Measurements from ENCODE around the gene PTDSS2.

GRCh38 chr11:416051-416756, 33.9 kb upstream of the PTDSS2 start:
- TF ChIP-seq EZH2 (IDR thresholded peaks at IDR 0.05; ENCODE audit: insufficient read depth, low read length), result no peak
- TF ChIP-seq, protein P1, sequence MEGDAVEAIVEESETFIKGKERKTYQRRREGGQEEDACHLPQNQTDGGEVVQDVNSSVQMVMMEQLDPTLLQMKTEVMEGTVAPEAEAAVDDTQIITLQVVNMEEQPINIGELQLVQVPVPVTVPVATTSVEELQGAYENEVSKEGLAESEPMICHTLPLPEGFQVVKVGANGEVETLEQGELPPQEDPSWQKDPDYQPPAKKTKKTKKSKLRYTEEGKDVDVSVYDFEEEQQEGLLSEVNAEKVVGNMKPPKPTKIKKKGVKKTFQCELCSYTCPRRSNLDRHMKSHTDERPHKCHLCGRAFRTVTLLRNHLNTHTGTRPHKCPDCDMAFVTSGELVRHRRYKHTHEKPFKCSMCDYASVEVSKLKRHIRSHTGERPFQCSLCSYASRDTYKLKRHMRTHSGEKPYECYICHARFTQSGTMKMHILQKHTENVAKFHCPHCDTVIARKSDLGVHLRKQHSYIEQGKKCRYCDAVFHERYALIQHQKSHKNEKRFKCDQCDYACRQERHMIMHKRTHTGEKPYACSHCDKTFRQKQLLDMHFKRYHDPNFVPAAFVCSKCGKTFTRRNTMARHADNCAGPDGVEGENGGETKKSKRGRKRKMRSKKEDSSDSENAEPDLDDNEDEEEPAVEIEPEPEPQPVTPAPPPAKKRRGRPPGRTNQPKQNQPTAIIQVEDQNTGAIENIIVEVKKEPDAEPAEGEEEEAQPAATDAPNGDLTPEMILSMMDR (IDR thresholded peaks at IDR 0.05; ENCODE audit: insufficient read depth, low read depth, low read length), result no peak

Data from astrocyte (in vitro differentiated cells and primary cell).